CD14-positive monocyte (primary cell): Measurements from ENCODE around the gene OR56B4. TPM values are rescaled to one million over a fixed set of nuclear protein-coding genes. Genes with fewer than 3 reads are reported as not detected.
A peak's percentile ranks its signal among the peaks of the same experiment; 100 is the strongest.

Experiments used
- DNase-seq, 3 donors: peaks; one replicate each; pipeline ENCODE4 v3.0.0-alpha.2; 2011 to 2022
- H2AFZ ChIP-seq: 2 replicates; pipeline ENCODE4 v1.6.0; 2012; ENCODE audit warnings: mild to moderate bottlenecking, low read depth, low read length, inconsistent platforms; ENCODE audit not compliant: insufficient read depth, poor library complexity, severe bottlenecking
- H3K27ac ChIP-seq, 2 donors: 1 replicate in 1 of 2; 2 replicates in 1 of 2; pipeline ENCODE4 v1.5.1; 2012 to 2013; ENCODE audit warnings: low read length in 2 of 2, control low read depth in 1 of 2, inconsistent platforms in 1 of 2, low read depth in 1 of 2, mild to moderate bottlenecking in 1 of 2
- H3K27me3 ChIP-seq, 2 donors: one replicate each; pipeline versions ENCODE4 v1.6.0 to v1.6.1; 2011 to 2013; ENCODE audit warnings: low read length in 2 of 2; ENCODE audit not compliant: control insufficient read depth in 2 of 2, insufficient read depth in 2 of 2
- H3K36me3 ChIP-seq, 2 donors: replicated peaks in 1 of 2; 1 replicate in 1 of 2; 2 replicates in 1 of 2; pipeline versions ENCODE4 v1.5.1 to v1.6.1; 2012 to 2013; ENCODE audit warnings: low read length in 2 of 2, control low read depth in 1 of 2, inconsistent platforms in 1 of 2, mild to moderate bottlenecking in 1 of 2; ENCODE audit not compliant: insufficient read depth in 2 of 2, control insufficient read depth in 1 of 2
- H3K4me1 ChIP-seq, 2 donors: 1 replicate in 1 of 2; 2 replicates in 1 of 2; pipeline versions ENCODE4 v1.5.1 to v1.6.1; 2012 to 2013; ENCODE audit warnings: low read length in 2 of 2, control low read depth in 1 of 2, inconsistent platforms in 1 of 2, mild to moderate bottlenecking in 1 of 2, moderate library complexity in 1 of 2; ENCODE audit not compliant: insufficient read depth in 2 of 2, control insufficient read depth in 1 of 2
- H3K4me2 ChIP-seq: replicated peaks from 2 replicates; pipeline ENCODE3; 2012; ENCODE audit warnings: low read length, moderate library complexity, mild to moderate bottlenecking; ENCODE audit not compliant: poor library complexity, severe bottlenecking; ENCODE audit errors: extremely low read depth
- H3K4me3 ChIP-seq, 3 experiments: fragments of 200-600 bp in 1 of 3; sonication (generic) in 1 of 3; replicated peaks in 1 of 3; 1 replicate in 2 of 3; 2 replicates in 1 of 3; pipeline ENCODE4 v1.5.1; 2011 to 2013; ENCODE audit warnings: low read length in 3 of 3, mild to moderate bottlenecking in 3 of 3, control low read depth in 2 of 3, low read depth in 2 of 3, inconsistent platforms in 1 of 3, moderate library complexity in 1 of 3
- H3K79me2 ChIP-seq: 2 replicates; pipeline ENCODE4 v1.6.0; 2012; ENCODE audit warnings: mild to moderate bottlenecking, control low read depth, inconsistent platforms, low read length, moderate library complexity; ENCODE audit not compliant: insufficient read depth
- H3K9ac ChIP-seq: 2 replicates; pipeline ENCODE4 v1.6.0; 2017; ENCODE audit warnings: low read length, mild to moderate bottlenecking; ENCODE audit not compliant: insufficient read depth, poor library complexity, severe bottlenecking
- H3K9me3 ChIP-seq, 2 donors: replicated peaks in 1 of 2; 1 replicate in 1 of 2; 2 replicates in 1 of 2; pipeline versions ENCODE4 v1.5.1 to v1.6.1; 2012 to 2013; ENCODE audit warnings: low read length in 2 of 2, control low read depth in 1 of 2; ENCODE audit not compliant: control insufficient read depth in 1 of 2, insufficient read depth in 1 of 2
- H4K20me1 ChIP-seq: 2 replicates; pipeline ENCODE4 v1.6.0; 2012; ENCODE audit warnings: mild to moderate bottlenecking, low read length, control low read depth, moderate library complexity; ENCODE audit not compliant: insufficient read depth
- H3K27ac Mint-ChIP-seq, 7 donors: one replicate each; pipeline ENCODE4 v1.8.0; 2020; ENCODE audit warnings: mild to moderate bottlenecking in 7 of 7, mixed read lengths in 7 of 7, moderate library complexity in 6 of 7, inconsistent platforms in 2 of 7
- H3K27me3 Mint-ChIP-seq, 3 donors: one replicate each; pipeline ENCODE4 v1.8.0; 2021 to 2022; ENCODE audit warnings: low read depth in 3 of 3, mild to moderate bottlenecking in 3 of 3, mixed read lengths in 3 of 3, moderate library complexity in 3 of 3, inconsistent platforms in 1 of 3
- H3K36me3 Mint-ChIP-seq, 2 donors: one replicate each; pipeline ENCODE4 v1.8.0; 2020; ENCODE audit warnings: mixed read lengths in 2 of 2, inconsistent platforms in 1 of 2, mild to moderate bottlenecking in 1 of 2
- H3K4me1 Mint-ChIP-seq: one replicate; pipeline ENCODE4 v1.8.0; 2020; ENCODE audit warnings: mild to moderate bottlenecking, mixed read lengths
- H3K4me3 Mint-ChIP-seq, 2 donors: one replicate each; pipeline ENCODE4 v1.8.0; 2020; ENCODE audit warnings: mild to moderate bottlenecking in 2 of 2, mixed read lengths in 2 of 2, moderate library complexity in 1 of 2
- H3K9me3 Mint-ChIP-seq, 7 donors: one replicate each; pipeline ENCODE4 v1.8.0; 2020 to 2022; ENCODE audit warnings: mixed read lengths in 7 of 7, mild to moderate bottlenecking in 6 of 7, moderate library complexity in 6 of 7, inconsistent platforms in 2 of 7
- CTCF ChIP-seq: fragments of 200-600 bp; IDR thresholded peaks from one replicate; pipeline ENCODE4 v1.8.0; 2022; ENCODE audit warnings: antibody characterized with exemption, mild to moderate bottlenecking
- WGBS: methylation state at CpG from one replicate; pipeline ENCODE4 v1.1.5; 2013; ENCODE audit warnings: missing lambda C conversion rate; ENCODE audit not compliant: insufficient coverage; 5-methylcytosine and 5-hydroxymethylcytosine counted together
- intact Hi-C, 2 donors: fragments of 100-400 bp; cut with micrococcal nuclease; formaldehyde crosslinking; loops; one replicate each; pipeline versions ENCODE4 v1.15.0 to v1.15.1; 2023
- polyA plus RNA-seq, 3 donors: library from polyadenylated mRNA; depleted of rRNA in 1 of 3; unstranded in 2 of 3; stranded (reverse) in 1 of 3; fragments of 300-500 nt in 2 of 3; fragments of >200 nt in 1 of 3; fragmentation: Illumina TruSeq in 2 of 3; gene quantifications; 1 replicate in 2 of 3; 2 replicates in 1 of 3; pipeline ENCODE4 v1.2.3, GENCODE V29; 2012 to 2021

The OR56B4 gene
- polyA plus RNA-seq, 3 donors, result not detected

GRCh38 chr11:6110011-6110410, 2.5 kb downstream of the OR56B4 start:
- intact Hi-C loops, result no loop called here
- peak overlapping the region in 1 of 3 experiments; percentile 7 for H3K4me3 ChIP-seq
- WGBS, result no CpG with 5 or more reads among the region's 1 CpG

GRCh38 chr11:6111673-6112072, 4.2 kb downstream of the OR56B4 start:
- no peak overlapping the region for H3K4me3 Mint-ChIP-seq
- 78% methylated on average over 1 of the region's 2 CpGs for WGBS
- H3K27me3 Mint-ChIP-seq, result peaks cover 3 to 5% (median 4%) of the 10 kb centered on the region in 3 donors

More at GRCh38 chr11:6110011-6110410, 2.5 kb downstream of the OR56B4 start:
- TF ChIP-seq CTCF, result no peak
- Mint-ChIP-seq H3K4me3 (no peak overlapping the region), H3K4me1 (peaks cover 34% of the 10 kb centered on the region), H3K27ac (peak overlapping the region in 6 of 7 donors; percentile 11 to 77 (median 68)), H3K36me3 (no peaks in the 10 kb centered on the region), H3K27me3 (peaks cover 4 to 11% (median 9%) of the 10 kb centered on the region in 3 donors), H3K9me3 (peaks cover 0 to 4% (median 2%) of the 10 kb centered on the region in 7 donors)
- Histone ChIP-seq H3K27ac (peak overlapping the region in 1 of 2 donors; percentile 58), H3K4me2 (peak overlapping the region; percentile 43), H3K4me1 (peaks cover 28 to 33% of the 10 kb centered on the region in 2 donors), H2AFZ (peak overlapping the region; percentile 51), H3K36me3 (no peaks in the 10 kb centered on the region), H4K20me1 (no peaks in the 10 kb centered on the region), H3K27me3 (peaks cover 0 to 2% of the 10 kb centered on the region in 2 donors), H3K79me2 (no peaks in the 10 kb centered on the region), H3K9ac (no peak overlapping the region), H3K9me3 (no peaks in the 10 kb centered on the region)
- peak; percentile 25 to 32 (median 26) for DNase-seq

More at GRCh38 chr11:6111673-6112072, 4.2 kb downstream of the OR56B4 start:
- Histone ChIP-seq H3K9ac (no peak overlapping the region), H3K4me2 (no peak overlapping the region), H3K9me3 (no peaks in the 10 kb centered on the region), H3K4me3 (no peak overlapping the region), H3K4me1 (peaks cover 28 to 33% of the 10 kb centered on the region in 2 donors), H3K27me3 (no peaks in the 10 kb centered on the region), H3K36me3 (no peaks in the 10 kb centered on the region), H3K27ac (no peak overlapping the region), H4K20me1 (no peaks in the 10 kb centered on the region), H2AFZ (no peak overlapping the region), H3K79me2 (no peaks in the 10 kb centered on the region)
- no peaks in the 10 kb centered on the region for H3K36me3 Mint-ChIP-seq
- H3K9me3 Mint-ChIP-seq, result peaks cover 0 to 9% (median 4%) of the 10 kb centered on the region in 7 donors
- H3K27ac Mint-ChIP-seq, result no peak overlapping the region
- DNase-seq, result no peak
- no peak for TF ChIP-seq CTCF
- peaks cover 31% of the 10 kb centered on the region for H3K4me1 Mint-ChIP-seq
- intact Hi-C loops, result no loop called here
